ENCODE data around the gene MIDN. TPM values are rescaled to one million over a fixed set of nuclear protein-coding genes. Genes with fewer than 3 reads are reported as not detected.

MIDN gene
- total RNA-seq, 1 experiment from 2014 or later: 125 TPM

- H3K4me3 Mint-ChIP-seq (ENCODE audit: unreplicated experiment): peak overlapping the region; percentile 79
- POLR2A ChIA-PET: interaction anchor here (0.6 to 3.5 kb wide), 14 partner anchors 9 to 283 kb away, joined by 3 to 70 read pairs (median 8); partner anchors contain the start of genes ATP5F1D, FAM174C, REEP6 and WDR18
- peak; percentile 95 to 96 for DNase-seq
- CTCF ChIA-PET: interaction anchor here (0.6 to 5.4 kb wide), 19 partner anchors 9 to 464 kb away, joined by 3 to 440 read pairs (median 4); partner anchors contain the start of genes ATP5F1D and FAM174C
- H3K36me3 Mint-ChIP-seq (ENCODE audit: insufficient read depth, unreplicated experiment): peaks cover 70% of the 10 kb centered on the region
- no peaks in the 10 kb centered on the region for H3K36me3 ChIP-seq (ENCODE audit: control insufficient read depth, insufficient read depth, low read length)
- H3K27me3 ChIP-seq (replicated peaks; ENCODE audit: control insufficient read depth, insufficient read depth, low read length): no peaks in the 10 kb centered on the region
- intact Hi-C loops (cut with micrococcal nuclease; ENCODE audit: unreplicated experiment): loop anchor here (1.0 kb wide), 1 partner anchor 13 kb away; no protein-coding TSS in a partner anchor
- H3K27me3 Mint-ChIP-seq (ENCODE audit: insufficient read depth, unreplicated experiment): no peaks in the 10 kb centered on the region
- peaks cover 63% of the 10 kb centered on the region for H3K4me1 ChIP-seq
- peak overlapping the region; percentile 97 for H3K27ac Mint-ChIP-seq (ENCODE audit: unreplicated experiment)
- no peaks in the 10 kb centered on the region for H3K9me3 Mint-ChIP-seq (ENCODE audit: unreplicated experiment)
- peak overlapping the region; percentile 58 for H3K4me3 ChIP-seq (ENCODE audit: low read depth, low read length)
- BruUV-seq (replicated peaks): TSS peak; percentile 42
- TF ChIP-seq, protein P1, sequence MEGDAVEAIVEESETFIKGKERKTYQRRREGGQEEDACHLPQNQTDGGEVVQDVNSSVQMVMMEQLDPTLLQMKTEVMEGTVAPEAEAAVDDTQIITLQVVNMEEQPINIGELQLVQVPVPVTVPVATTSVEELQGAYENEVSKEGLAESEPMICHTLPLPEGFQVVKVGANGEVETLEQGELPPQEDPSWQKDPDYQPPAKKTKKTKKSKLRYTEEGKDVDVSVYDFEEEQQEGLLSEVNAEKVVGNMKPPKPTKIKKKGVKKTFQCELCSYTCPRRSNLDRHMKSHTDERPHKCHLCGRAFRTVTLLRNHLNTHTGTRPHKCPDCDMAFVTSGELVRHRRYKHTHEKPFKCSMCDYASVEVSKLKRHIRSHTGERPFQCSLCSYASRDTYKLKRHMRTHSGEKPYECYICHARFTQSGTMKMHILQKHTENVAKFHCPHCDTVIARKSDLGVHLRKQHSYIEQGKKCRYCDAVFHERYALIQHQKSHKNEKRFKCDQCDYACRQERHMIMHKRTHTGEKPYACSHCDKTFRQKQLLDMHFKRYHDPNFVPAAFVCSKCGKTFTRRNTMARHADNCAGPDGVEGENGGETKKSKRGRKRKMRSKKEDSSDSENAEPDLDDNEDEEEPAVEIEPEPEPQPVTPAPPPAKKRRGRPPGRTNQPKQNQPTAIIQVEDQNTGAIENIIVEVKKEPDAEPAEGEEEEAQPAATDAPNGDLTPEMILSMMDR (IDR thresholded peaks at IDR 0.05; ENCODE audit: insufficient read depth in 1 of 2, low read depth in 1 of 2, low read length in 1 of 2, severe bottlenecking in 1 of 2, unreplicated experiment in 1 of 2): peak in 1 of 2 experiments; percentile 3
- H3K4me1 Mint-ChIP-seq (ENCODE audit: low read depth, unreplicated experiment): peaks cover 38% of the 10 kb centered on the region
- no peaks in the 10 kb centered on the region for H3K9me3 ChIP-seq
Measured at GRCh38 chr19:1266129-1266915, 17.9 kb downstream of the MIDN start.

DNA sequence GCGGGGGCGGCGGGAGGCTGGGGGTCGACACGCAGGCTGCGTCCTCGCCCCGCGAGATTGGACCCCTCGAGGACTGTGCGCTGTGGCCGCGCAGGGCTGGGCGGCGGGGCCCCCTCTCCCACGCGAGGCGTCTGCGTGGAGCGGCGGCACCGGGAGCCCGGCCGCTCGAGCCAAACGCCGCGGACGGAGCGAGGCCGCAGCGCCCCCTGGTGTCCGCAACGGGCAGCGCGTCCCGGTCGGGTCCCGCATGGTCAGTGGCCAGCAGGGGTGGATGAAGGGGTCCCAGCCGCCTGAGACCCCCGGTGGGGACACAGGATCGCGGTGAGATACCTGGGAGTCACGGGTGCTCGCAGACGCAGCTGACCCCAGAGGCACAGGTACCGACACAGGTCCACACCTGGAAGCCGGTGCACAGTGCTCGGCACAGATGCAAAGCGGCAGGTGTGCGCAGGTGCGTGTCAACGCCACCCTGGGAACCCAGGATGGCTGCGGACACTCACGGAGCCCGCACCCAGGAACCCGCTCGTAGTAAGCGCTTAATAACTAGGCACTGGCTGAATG, 18.6 kb downstream of the MIDN start:
- CTCF ChIA-PET: interaction anchor here (0.6 to 5.4 kb wide), 17 partner anchors 8 to 463 kb away, joined by 3 to 440 read pairs (median 4); partner anchors contain the start of genes ATP5F1D and FAM174C
- intact Hi-C loops (cut with micrococcal nuclease; ENCODE audit: unreplicated experiment): loop anchor here (1.0 kb wide), 1 partner anchor 14 kb away; no protein-coding TSS in a partner anchor
- BruUV-seq (replicated peaks): no TSS peak

More for the DNA sequence above, 18.6 kb downstream of the MIDN start:
- H3K4me1 Mint-ChIP-seq (ENCODE audit: low read depth, unreplicated experiment): peaks cover 31% of the 10 kb centered on the region
- H3K27ac Mint-ChIP-seq (ENCODE audit: unreplicated experiment): peak overlapping the region; percentile 97
- no peaks in the 10 kb centered on the region for H3K36me3 ChIP-seq (ENCODE audit: control insufficient read depth, insufficient read depth, low read length)
- H3K4me1 ChIP-seq: peaks cover 57% of the 10 kb centered on the region
- TF ChIP-seq, protein P1 (IDR thresholded peaks at IDR 0.05; ENCODE audit: insufficient read depth in 1 of 2, low read depth in 1 of 2, low read length in 1 of 2, severe bottlenecking in 1 of 2, unreplicated experiment in 1 of 2): peak; percentile 76 to 90
- no peaks in the 10 kb centered on the region for H3K9me3 ChIP-seq
- no peaks in the 10 kb centered on the region for H3K27me3 Mint-ChIP-seq (ENCODE audit: insufficient read depth, unreplicated experiment)
- POLR2A ChIA-PET: interaction anchor here (0.6 to 3.5 kb wide), 13 partner anchors 11 to 283 kb away, joined by 3 to 70 read pairs (median 8); partner anchors contain the start of genes ATP5F1D, REEP6 and WDR18
- H3K36me3 Mint-ChIP-seq (ENCODE audit: insufficient read depth, unreplicated experiment): peaks cover 70% of the 10 kb centered on the region
- no peaks in the 10 kb centered on the region for H3K27me3 ChIP-seq (replicated peaks; ENCODE audit: control insufficient read depth, insufficient read depth, low read length)
- H3K9me3 Mint-ChIP-seq (ENCODE audit: unreplicated experiment): no peaks in the 10 kb centered on the region
- H3K4me3 ChIP-seq (ENCODE audit: low read depth, low read length): peak overlapping the region; percentile 58
- peak overlapping the region; percentile 79 for H3K4me3 Mint-ChIP-seq (ENCODE audit: unreplicated experiment)
- DNase-seq: peak in 1 of 2 experiments; percentile 88

Measured in Caco-2 (cell line).